Panc1 (cell line): ENCODE measurements around the gene NCR3LG1.

Experiments used
- CTCF ChIP-seq: fragments of 450-650 bp; IDR thresholded peaks from 2 replicates; pipeline ENCODE4 v1.5.1; 2017; ENCODE audit warnings: mild to moderate bottlenecking
- POLR2AphosphoS5 ChIP-seq: IDR thresholded peaks from 2 replicates; pipeline ENCODE4 v1.6.1; 2012; ENCODE audit warnings: mild to moderate bottlenecking, low read depth, low read length, moderate library complexity
- TCF7L2 ChIP-seq: IDR thresholded peaks from 2 replicates; pipeline ENCODE4 v1.6.1; 2011; ENCODE audit warnings: mild to moderate bottlenecking, low read depth, low read length, inconsistent platforms

GRCh38 chr11:17399236-17399635 lies 47.6 kb downstream of the NCR3LG1 start:
- TF ChIP-seq CTCF = no peak
- TF ChIP-seq POLR2AphosphoS5 = no peak
- TF ChIP-seq TCF7L2 = no peak
